ENCODE measurements around the gene DDO. TPM values are rescaled to one million over a fixed set of nuclear protein-coding genes. Genes with fewer than 3 reads are reported as not detected.

DDO gene
- total RNA-seq, 4 donors from 2014 or later, result 3.3 to 9.8 (median 4.0) TPM

DNA sequence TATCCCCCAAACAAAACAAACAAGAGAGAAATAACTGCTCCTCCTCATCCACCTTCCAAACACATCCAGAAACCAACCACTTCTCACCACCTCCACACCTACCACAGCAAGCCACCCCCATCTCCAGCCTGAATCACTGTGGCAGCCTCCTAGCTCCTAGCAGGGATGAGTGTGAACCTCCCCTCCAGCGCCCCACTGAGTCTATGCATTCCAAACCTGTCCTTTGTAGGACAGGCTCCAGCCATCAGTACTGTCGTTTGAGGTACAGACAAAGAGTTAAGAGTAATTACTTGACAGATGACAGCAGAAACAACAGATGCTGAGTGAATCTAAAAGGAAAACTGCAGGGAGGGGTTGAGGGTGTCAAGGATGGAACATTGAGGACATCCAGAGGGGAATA, 59.6 kb downstream of the DDO start:
- H3K4me3 ChIP-seq, result no peak overlapping the region
- no peaks in the 10 kb centered on the region for H3K36me3 ChIP-seq
- H3K4me1 ChIP-seq, result peaks cover 0 to 15% (median 0%) of the 10 kb centered on the region in 4 donors
- no peaks in the 10 kb centered on the region for H3K27me3 ChIP-seq
- DNase-seq, result no peak
- no peak for TF ChIP-seq POLR2A (IDR thresholded peaks at IDR 0.05)
- TF ChIP-seq, protein P1, sequence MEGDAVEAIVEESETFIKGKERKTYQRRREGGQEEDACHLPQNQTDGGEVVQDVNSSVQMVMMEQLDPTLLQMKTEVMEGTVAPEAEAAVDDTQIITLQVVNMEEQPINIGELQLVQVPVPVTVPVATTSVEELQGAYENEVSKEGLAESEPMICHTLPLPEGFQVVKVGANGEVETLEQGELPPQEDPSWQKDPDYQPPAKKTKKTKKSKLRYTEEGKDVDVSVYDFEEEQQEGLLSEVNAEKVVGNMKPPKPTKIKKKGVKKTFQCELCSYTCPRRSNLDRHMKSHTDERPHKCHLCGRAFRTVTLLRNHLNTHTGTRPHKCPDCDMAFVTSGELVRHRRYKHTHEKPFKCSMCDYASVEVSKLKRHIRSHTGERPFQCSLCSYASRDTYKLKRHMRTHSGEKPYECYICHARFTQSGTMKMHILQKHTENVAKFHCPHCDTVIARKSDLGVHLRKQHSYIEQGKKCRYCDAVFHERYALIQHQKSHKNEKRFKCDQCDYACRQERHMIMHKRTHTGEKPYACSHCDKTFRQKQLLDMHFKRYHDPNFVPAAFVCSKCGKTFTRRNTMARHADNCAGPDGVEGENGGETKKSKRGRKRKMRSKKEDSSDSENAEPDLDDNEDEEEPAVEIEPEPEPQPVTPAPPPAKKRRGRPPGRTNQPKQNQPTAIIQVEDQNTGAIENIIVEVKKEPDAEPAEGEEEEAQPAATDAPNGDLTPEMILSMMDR (IDR thresholded peaks at IDR 0.05), result no peak
- H3K27ac ChIP-seq, result peak overlapping the region in 2 of 4 donors; percentile 13 to 89
- H3K9me3 ChIP-seq, result no peaks in the 10 kb centered on the region

DNA sequence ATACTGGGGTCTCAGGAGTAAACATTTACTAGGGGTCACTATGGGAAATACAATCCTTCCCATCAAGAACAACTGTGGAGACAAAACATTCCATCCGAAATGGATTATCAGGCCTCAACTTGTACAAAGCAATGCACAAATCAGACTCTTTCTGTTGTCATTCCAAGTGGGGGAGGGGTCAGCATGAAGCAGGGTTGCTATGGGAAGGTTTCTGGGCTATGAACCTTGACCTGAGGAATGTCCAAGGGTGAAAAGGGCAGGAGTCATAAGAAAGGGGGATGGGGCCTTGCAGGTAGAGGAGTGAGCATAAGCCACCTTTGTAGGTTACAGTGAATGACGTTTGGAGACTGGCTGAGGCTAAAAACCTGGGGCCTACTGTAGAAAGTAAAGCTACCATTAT, 60.4 kb downstream of the DDO start:
- H3K4me1 ChIP-seq, result peaks cover 0 to 15% (median 0%) of the 10 kb centered on the region in 4 donors
- H3K27ac ChIP-seq, result peak overlapping the region in 1 of 4 donors; percentile 89
- TF ChIP-seq, protein P1 (IDR thresholded peaks at IDR 0.05), result no peak
- no peak for TF ChIP-seq POLR2A (IDR thresholded peaks at IDR 0.05)
- no peak for DNase-seq
- no peaks in the 10 kb centered on the region for H3K9me3 ChIP-seq
- H3K27me3 ChIP-seq, result no peaks in the 10 kb centered on the region
- no peaks in the 10 kb centered on the region for H3K36me3 ChIP-seq
- H3K4me3 ChIP-seq, result no peak overlapping the region

DNA sequence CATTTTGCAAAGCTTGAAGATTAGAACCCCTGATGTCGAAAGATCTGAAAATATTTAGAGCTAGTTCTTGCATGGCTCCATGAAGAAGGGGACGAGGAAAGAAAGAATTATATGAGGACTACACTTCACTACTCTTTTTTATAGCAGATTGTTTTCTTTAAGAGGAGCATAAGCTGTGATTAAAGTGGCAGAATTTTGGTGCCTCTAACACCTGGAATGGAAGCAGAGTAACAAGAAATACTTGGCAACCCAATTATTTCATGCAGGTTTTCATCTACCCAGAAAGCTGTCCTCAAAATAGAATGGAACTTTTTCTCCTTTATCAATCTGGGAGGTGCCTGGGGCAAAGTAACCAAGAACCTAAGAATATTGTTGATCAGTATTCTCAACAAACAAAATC, 61.2 kb downstream of the DDO start:
- no peak for DNase-seq
- Histone ChIP-seq H3K4me1 (peaks cover 0 to 15% (median 0%) of the 10 kb centered on the region in 4 donors), H3K27ac (peak overlapping the region in 1 of 4 donors; percentile 89), H3K4me3 (no peak overlapping the region), H3K36me3 (no peaks in the 10 kb centered on the region), H3K27me3 (no peaks in the 10 kb centered on the region), H3K9me3 (no peaks in the 10 kb centered on the region)
- no peak for TF ChIP-seq POLR2A (IDR thresholded peaks at IDR 0.05)
- TF ChIP-seq, protein P1 (IDR thresholded peaks at IDR 0.05), result no peak

DNA sequence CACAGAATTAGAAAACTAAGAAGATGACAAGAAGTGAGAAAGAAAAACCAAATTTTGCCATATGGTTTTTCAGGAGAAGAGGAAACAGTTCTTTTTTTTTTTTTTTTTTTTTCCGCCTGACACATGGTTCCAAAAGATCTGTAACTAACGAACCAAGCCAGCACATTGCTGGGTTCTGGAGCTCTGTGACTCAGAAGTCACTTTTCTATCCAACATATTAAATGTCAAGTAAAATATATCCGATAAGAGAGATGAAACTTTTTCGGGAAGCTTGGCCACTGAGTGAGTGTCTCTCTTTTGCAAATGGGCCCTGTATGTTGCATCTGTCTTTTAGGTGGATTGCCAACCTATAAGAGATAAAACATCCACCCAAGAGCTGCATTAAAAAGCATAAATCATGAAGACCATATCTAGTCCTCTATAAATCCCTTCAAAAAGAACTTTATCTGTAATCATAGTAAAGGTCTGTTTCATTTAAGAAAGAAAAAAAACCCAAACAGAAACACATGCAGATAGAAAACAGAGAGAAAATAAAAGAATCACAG, 61.8 kb downstream of the DDO start:
- Histone ChIP-seq H3K9me3 (no peaks in the 10 kb centered on the region), H3K27me3 (no peaks in the 10 kb centered on the region), H3K4me1 (peaks cover 0 to 12% (median 0%) of the 10 kb centered on the region in 4 donors), H3K27ac (peak overlapping the region in 1 of 4 donors; percentile 89), H3K4me3 (no peak overlapping the region), H3K36me3 (no peaks in the 10 kb centered on the region)
- TF ChIP-seq, protein P1 (IDR thresholded peaks at IDR 0.05), result no peak
- TF ChIP-seq POLR2A (IDR thresholded peaks at IDR 0.05), result no peak
- no peak for DNase-seq

DNA sequence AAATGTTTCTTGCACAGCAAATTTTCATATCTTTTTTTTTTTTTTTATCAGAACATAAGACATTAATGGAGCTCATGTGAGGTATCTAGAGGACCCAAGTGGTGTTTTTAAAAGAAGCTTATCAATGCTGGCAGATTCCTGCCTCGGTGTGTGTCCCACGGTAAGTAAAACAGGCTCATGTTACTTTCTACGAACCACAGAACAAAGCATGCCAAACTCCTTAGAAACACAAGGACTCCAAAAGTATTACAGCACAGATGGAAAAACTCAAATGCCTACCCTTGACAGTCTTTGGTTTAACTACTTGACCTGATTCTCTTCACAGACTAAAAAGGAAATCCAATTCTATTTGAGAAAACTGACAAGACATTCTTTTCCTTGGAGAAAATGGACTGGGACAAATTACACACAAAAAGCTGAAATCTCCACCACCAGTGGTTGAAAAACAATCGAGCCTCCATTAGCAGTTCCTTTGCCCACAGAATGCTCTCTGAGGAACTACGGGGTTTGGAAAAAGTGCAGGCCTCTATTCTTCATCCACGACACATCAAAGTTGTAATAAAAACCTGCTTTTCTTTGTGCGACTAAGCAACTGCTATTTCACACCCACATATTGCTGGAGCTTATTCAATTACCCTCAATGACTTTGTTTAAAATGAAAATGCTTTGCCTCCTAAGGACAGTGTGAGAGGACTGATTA, 62.7 kb downstream of the DDO start:
- Histone ChIP-seq H3K9me3 (no peaks in the 10 kb centered on the region), H3K27me3 (no peaks in the 10 kb centered on the region), H3K4me1 (peaks cover 0 to 7% (median 0%) of the 10 kb centered on the region in 4 donors), H3K27ac (peak overlapping the region in 1 of 4 donors; percentile 89), H3K36me3 (no peaks in the 10 kb centered on the region), H3K4me3 (no peak overlapping the region)
- TF ChIP-seq, protein P1 (IDR thresholded peaks at IDR 0.05), result no peak
- no peak for TF ChIP-seq POLR2A (IDR thresholded peaks at IDR 0.05)
- DNase-seq, result no peak
